CD14-positive monocyte (primary cell): ENCODE measurements around the gene RGL1. TPM values are rescaled to one million over a fixed set of nuclear protein-coding genes. Genes with fewer than 3 reads are reported as not detected.
A peak's percentile ranks its signal among the peaks of the same experiment; 100 is the strongest.

Experiments used
- DNase-seq, 3 donors: peaks; one replicate each; pipeline ENCODE4 v3.0.0-alpha.2; 2011 to 2022
- H2AFZ ChIP-seq: 2 replicates; pipeline ENCODE4 v1.6.0; 2012; ENCODE audit warnings: mild to moderate bottlenecking, low read depth, low read length, inconsistent platforms; ENCODE audit not compliant: insufficient read depth, poor library complexity, severe bottlenecking
- H3K27ac ChIP-seq, 2 donors: 1 replicate in 1 of 2; 2 replicates in 1 of 2; pipeline ENCODE4 v1.5.1; 2012 to 2013; ENCODE audit warnings: low read length in 2 of 2, control low read depth in 1 of 2, inconsistent platforms in 1 of 2, low read depth in 1 of 2, mild to moderate bottlenecking in 1 of 2
- H3K27me3 ChIP-seq, 2 donors: one replicate each; pipeline versions ENCODE4 v1.6.0 to v1.6.1; 2011 to 2013; ENCODE audit warnings: low read length in 2 of 2; ENCODE audit not compliant: control insufficient read depth in 2 of 2, insufficient read depth in 2 of 2
- H3K36me3 ChIP-seq, 2 donors: replicated peaks in 1 of 2; 1 replicate in 1 of 2; 2 replicates in 1 of 2; pipeline versions ENCODE4 v1.5.1 to v1.6.1; 2012 to 2013; ENCODE audit warnings: low read length in 2 of 2, control low read depth in 1 of 2, inconsistent platforms in 1 of 2, mild to moderate bottlenecking in 1 of 2; ENCODE audit not compliant: insufficient read depth in 2 of 2, control insufficient read depth in 1 of 2
- H3K4me1 ChIP-seq, 2 donors: 1 replicate in 1 of 2; 2 replicates in 1 of 2; pipeline versions ENCODE4 v1.5.1 to v1.6.1; 2012 to 2013; ENCODE audit warnings: low read length in 2 of 2, control low read depth in 1 of 2, inconsistent platforms in 1 of 2, mild to moderate bottlenecking in 1 of 2, moderate library complexity in 1 of 2; ENCODE audit not compliant: insufficient read depth in 2 of 2, control insufficient read depth in 1 of 2
- H3K4me2 ChIP-seq: replicated peaks from 2 replicates; pipeline ENCODE3; 2012; ENCODE audit warnings: low read length, moderate library complexity, mild to moderate bottlenecking; ENCODE audit not compliant: poor library complexity, severe bottlenecking; ENCODE audit errors: extremely low read depth
- H3K4me3 ChIP-seq, 3 experiments: fragments of 200-600 bp in 1 of 3; sonication (generic) in 1 of 3; replicated peaks in 1 of 3; 1 replicate in 2 of 3; 2 replicates in 1 of 3; pipeline ENCODE4 v1.5.1; 2011 to 2013; ENCODE audit warnings: low read length in 3 of 3, mild to moderate bottlenecking in 3 of 3, control low read depth in 2 of 3, low read depth in 2 of 3, inconsistent platforms in 1 of 3, moderate library complexity in 1 of 3
- H3K79me2 ChIP-seq: 2 replicates; pipeline ENCODE4 v1.6.0; 2012; ENCODE audit warnings: mild to moderate bottlenecking, control low read depth, inconsistent platforms, low read length, moderate library complexity; ENCODE audit not compliant: insufficient read depth
- H3K9ac ChIP-seq: 2 replicates; pipeline ENCODE4 v1.6.0; 2017; ENCODE audit warnings: low read length, mild to moderate bottlenecking; ENCODE audit not compliant: insufficient read depth, poor library complexity, severe bottlenecking
- H3K9me3 ChIP-seq, 2 donors: replicated peaks in 1 of 2; 1 replicate in 1 of 2; 2 replicates in 1 of 2; pipeline versions ENCODE4 v1.5.1 to v1.6.1; 2012 to 2013; ENCODE audit warnings: low read length in 2 of 2, control low read depth in 1 of 2; ENCODE audit not compliant: control insufficient read depth in 1 of 2, insufficient read depth in 1 of 2
- H4K20me1 ChIP-seq: 2 replicates; pipeline ENCODE4 v1.6.0; 2012; ENCODE audit warnings: mild to moderate bottlenecking, low read length, control low read depth, moderate library complexity; ENCODE audit not compliant: insufficient read depth
- H3K27ac Mint-ChIP-seq, 7 donors: one replicate each; pipeline ENCODE4 v1.8.0; 2020; ENCODE audit warnings: mild to moderate bottlenecking in 7 of 7, mixed read lengths in 7 of 7, moderate library complexity in 6 of 7, inconsistent platforms in 2 of 7
- H3K27me3 Mint-ChIP-seq, 3 donors: one replicate each; pipeline ENCODE4 v1.8.0; 2021 to 2022; ENCODE audit warnings: low read depth in 3 of 3, mild to moderate bottlenecking in 3 of 3, mixed read lengths in 3 of 3, moderate library complexity in 3 of 3, inconsistent platforms in 1 of 3
- H3K36me3 Mint-ChIP-seq, 2 donors: one replicate each; pipeline ENCODE4 v1.8.0; 2020; ENCODE audit warnings: mixed read lengths in 2 of 2, inconsistent platforms in 1 of 2, mild to moderate bottlenecking in 1 of 2
- H3K4me1 Mint-ChIP-seq: one replicate; pipeline ENCODE4 v1.8.0; 2020; ENCODE audit warnings: mild to moderate bottlenecking, mixed read lengths
- H3K4me3 Mint-ChIP-seq, 2 donors: one replicate each; pipeline ENCODE4 v1.8.0; 2020; ENCODE audit warnings: mild to moderate bottlenecking in 2 of 2, mixed read lengths in 2 of 2, moderate library complexity in 1 of 2
- H3K9me3 Mint-ChIP-seq, 7 donors: one replicate each; pipeline ENCODE4 v1.8.0; 2020 to 2022; ENCODE audit warnings: mixed read lengths in 7 of 7, mild to moderate bottlenecking in 6 of 7, moderate library complexity in 6 of 7, inconsistent platforms in 2 of 7
- WGBS: methylation state at CpG from one replicate; pipeline ENCODE4 v1.1.5; 2013; ENCODE audit warnings: missing lambda C conversion rate; ENCODE audit not compliant: insufficient coverage; 5-methylcytosine and 5-hydroxymethylcytosine counted together
- intact Hi-C, 2 donors: fragments of 100-400 bp; cut with micrococcal nuclease; formaldehyde crosslinking; loops; one replicate each; pipeline versions ENCODE4 v1.15.0 to v1.15.1; 2023
- polyA plus RNA-seq, 3 donors: library from polyadenylated mRNA; depleted of rRNA in 1 of 3; unstranded in 2 of 3; stranded (reverse) in 1 of 3; fragments of 300-500 nt in 2 of 3; fragments of >200 nt in 1 of 3; fragmentation: Illumina TruSeq in 2 of 3; gene quantifications; 1 replicate in 2 of 3; 2 replicates in 1 of 3; pipeline ENCODE4 v1.2.3, GENCODE V29; 2012 to 2021
- TF ChIP-seq, protein P1 (sequence below): fragments of 200-600 bp; IDR thresholded peaks from one replicate; pipeline ENCODE4 v1.8.0; 2022; ENCODE audit warnings: antibody characterized with exemption, mild to moderate bottlenecking

Gene RGL1
- polyA plus RNA-seq, 3 donors, result 1.2 to 3.3 (median 2.0) TPM

DNA sequence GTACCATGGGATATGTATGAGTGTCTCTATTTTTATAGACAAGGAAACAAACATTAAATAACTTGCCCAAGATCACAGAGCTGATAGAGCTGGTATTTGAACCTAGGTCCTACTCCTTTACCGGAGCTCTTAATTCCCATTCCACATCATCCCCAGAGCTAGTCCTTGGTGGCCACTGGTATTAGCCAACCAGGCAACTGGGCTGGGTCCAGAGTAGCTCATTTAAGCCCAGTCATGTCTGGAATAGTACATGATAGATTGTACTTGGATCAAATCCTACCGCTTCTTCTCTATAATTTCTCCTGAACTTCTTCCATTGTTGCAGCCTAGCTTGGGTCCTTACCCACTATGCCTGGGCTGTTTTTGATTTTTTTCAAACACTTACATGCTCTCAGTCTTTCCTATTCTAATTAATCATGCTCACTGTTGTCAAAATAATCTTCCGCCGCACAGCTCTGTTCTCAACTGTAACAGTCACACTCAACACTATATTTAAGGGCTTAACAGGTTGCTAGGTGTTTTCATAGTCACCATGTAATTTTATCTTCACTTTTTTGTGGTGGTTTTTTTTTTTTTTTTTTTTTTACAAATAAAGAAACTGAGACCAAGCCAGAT, 152.4 kb downstream of the RGL1 start:
- no peak for DNase-seq
- Mint-ChIP-seq H3K4me3 (no peak overlapping the region), H3K9me3 (peaks cover 0 to under 1% (median 0%) of the 10 kb centered on the region in 7 donors), H3K27me3 (no peaks in the 10 kb centered on the region), H3K27ac (no peak overlapping the region), H3K4me1 (peaks cover 17% of the 10 kb centered on the region), H3K36me3 (peaks cover 0 to 1% of the 10 kb centered on the region in 2 donors)
- no peaks in the 10 kb centered on the region for H3K79me2 ChIP-seq
- TF ChIP-seq, protein P1, sequence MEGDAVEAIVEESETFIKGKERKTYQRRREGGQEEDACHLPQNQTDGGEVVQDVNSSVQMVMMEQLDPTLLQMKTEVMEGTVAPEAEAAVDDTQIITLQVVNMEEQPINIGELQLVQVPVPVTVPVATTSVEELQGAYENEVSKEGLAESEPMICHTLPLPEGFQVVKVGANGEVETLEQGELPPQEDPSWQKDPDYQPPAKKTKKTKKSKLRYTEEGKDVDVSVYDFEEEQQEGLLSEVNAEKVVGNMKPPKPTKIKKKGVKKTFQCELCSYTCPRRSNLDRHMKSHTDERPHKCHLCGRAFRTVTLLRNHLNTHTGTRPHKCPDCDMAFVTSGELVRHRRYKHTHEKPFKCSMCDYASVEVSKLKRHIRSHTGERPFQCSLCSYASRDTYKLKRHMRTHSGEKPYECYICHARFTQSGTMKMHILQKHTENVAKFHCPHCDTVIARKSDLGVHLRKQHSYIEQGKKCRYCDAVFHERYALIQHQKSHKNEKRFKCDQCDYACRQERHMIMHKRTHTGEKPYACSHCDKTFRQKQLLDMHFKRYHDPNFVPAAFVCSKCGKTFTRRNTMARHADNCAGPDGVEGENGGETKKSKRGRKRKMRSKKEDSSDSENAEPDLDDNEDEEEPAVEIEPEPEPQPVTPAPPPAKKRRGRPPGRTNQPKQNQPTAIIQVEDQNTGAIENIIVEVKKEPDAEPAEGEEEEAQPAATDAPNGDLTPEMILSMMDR, result no peak
- H3K4me1 ChIP-seq, result peaks cover 19 to 21% of the 10 kb centered on the region in 2 donors
- WGBS, result 80% methylated on average over 1 of the region's 4 CpGs
- H3K27ac ChIP-seq, result peak overlapping the region in 1 of 2 donors; percentile 62
- intact Hi-C loops, result no loop called here
- no peak overlapping the region for H3K4me2 ChIP-seq
- no peaks in the 10 kb centered on the region for H3K9me3 ChIP-seq
- H4K20me1 ChIP-seq, result no peaks in the 10 kb centered on the region
- no peak overlapping the region for H3K9ac ChIP-seq
- peak overlapping the region; percentile 3 for H2AFZ ChIP-seq
- no peaks in the 10 kb centered on the region for H3K36me3 ChIP-seq
- no peak overlapping the region for H3K4me3 ChIP-seq
- H3K27me3 ChIP-seq, result no peaks in the 10 kb centered on the region

DNA sequence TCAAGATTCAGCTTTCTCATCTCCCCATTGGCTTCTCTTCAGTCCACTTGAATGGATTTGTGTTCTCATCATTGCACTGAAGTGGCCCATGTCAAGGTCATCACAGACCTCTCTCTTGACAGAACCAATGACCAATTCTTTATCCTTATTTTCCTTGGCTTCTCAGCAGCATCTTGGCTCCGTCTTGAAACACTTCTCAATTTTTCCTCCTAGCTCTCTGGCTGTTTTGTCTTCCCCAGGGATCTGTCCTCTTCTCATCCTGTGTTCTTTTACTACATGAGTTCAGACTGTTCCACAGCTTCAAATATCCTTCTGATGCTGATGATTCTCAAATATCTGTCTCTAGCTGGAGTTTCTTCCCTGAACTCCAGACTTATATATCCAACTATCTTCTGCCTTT, 154.0 kb downstream of the RGL1 start:
- Histone ChIP-seq H3K9me3 (no peaks in the 10 kb centered on the region), H3K4me1 (peaks cover 19 to 21% of the 10 kb centered on the region in 2 donors), H3K27ac (no peak overlapping the region), H4K20me1 (no peaks in the 10 kb centered on the region), H3K27me3 (no peaks in the 10 kb centered on the region), H2AFZ (no peak overlapping the region), H3K79me2 (no peaks in the 10 kb centered on the region), H3K36me3 (no peaks in the 10 kb centered on the region), H3K4me2 (no peak overlapping the region), H3K9ac (no peak overlapping the region), H3K4me3 (no peak overlapping the region)
- no peak overlapping the region for H3K4me3 Mint-ChIP-seq
- peaks cover 0 to 1% (median 0%) of the 10 kb centered on the region in 3 donors for H3K27me3 Mint-ChIP-seq
- DNase-seq, result no peak
- peaks cover 17% of the 10 kb centered on the region for H3K4me1 Mint-ChIP-seq
- H3K36me3 Mint-ChIP-seq, result peaks cover 0 to 4% of the 10 kb centered on the region in 2 donors
- TF ChIP-seq, protein P1, result no peak
- no peak overlapping the region for H3K27ac Mint-ChIP-seq
- peaks cover 0 to 2% (median 0%) of the 10 kb centered on the region in 7 donors for H3K9me3 Mint-ChIP-seq
- intact Hi-C loops, result no loop called here
- 89% methylated on average over 1 of the region's 1 CpG for WGBS
